Glomerular endothelial cell (primary cell): ENCODE measurements around the gene CDHR4. TPM values are rescaled to one million over a fixed set of nuclear protein-coding genes. Genes with fewer than 3 reads are reported as not detected.
A peak's percentile ranks its signal among the peaks of the same experiment; 100 is the strongest.
"Not testable (repeated sequence)": the region's sequence is repeated elsewhere in the genome, so short reads cannot be mapped to it uniquely, and the experiment has no call there.

Source experiments
- DNase-seq: peaks from one replicate; pipeline ENCODE4 v3.0.0-alpha.2; 2011; ENCODE audit warnings: low read depth, low spot score; ENCODE audit errors: extremely low read depth
- total RNA-seq: library from RNA; depleted of rRNA; stranded (reverse); fragments of >200 nt; gene quantifications from 2 replicates; pipeline ENCODE4 v1.2.3, GENCODE V29; 2015

The CDHR4 gene, protein sequence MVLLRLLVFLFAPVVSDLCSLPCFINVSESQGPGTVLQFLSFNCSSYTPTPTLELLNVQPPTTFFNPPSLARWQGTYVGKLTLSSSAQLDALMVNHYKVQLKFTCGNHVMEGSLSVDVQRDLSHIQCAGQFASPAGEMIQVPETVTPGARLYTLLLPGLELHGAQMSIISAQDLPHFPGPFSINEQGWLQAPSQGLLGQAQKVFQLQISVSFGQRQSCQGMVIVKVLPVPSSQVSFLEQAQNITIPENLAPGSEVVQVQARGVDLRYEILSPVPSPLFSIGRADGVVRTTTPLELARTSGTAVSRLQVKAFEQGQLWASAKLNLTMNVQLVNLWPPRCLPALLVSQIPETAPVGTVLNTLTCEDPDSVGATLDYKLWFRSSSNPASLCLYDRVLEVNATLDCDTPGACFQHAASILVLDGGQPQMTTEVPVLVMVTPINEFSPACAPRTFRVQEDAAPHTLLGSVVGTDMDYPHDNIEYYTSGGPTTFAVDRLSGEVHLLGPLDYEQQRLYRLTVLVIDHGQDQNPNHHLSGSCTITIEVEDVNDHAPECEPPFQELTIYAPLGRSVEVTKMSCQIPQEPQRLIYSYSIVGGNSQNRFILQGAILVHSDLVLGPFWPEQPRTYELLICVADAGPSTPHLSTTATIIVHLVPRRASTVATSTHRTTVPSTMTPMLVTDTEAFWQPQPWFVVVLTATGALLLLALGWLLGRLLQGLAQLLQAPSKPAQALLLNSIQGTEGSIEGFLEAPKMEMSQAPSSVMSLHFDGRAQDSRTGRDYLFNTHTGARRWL
- total RNA-seq, result not detected in 2 replicates

DNA sequence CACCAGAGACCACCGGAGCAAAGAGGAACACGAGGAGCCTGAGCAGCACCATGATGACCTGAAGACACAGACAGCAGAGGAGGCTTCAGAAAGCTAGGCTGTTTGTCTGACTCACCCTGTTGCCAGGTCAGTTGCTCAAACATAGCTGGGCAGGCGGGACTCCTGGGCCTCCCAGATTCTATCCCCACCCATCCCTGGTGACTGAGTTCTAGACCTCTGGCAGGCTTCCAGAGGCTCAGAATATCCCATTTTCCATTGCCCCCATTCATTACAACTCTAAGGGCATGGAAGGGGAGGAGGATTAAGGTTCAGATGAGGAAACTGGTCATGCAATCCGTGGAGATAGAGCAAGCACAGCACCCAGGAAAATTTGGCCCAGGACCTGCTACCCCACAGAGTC is at the start of gene CDHR4:
Gene CDHR4, minus strand, starts transcription at position 113 of the 400 bp plus-strand sequence. Its CDS starts 61 bp downstream, at position 52.
- DNase-seq, result no peak

DNA sequence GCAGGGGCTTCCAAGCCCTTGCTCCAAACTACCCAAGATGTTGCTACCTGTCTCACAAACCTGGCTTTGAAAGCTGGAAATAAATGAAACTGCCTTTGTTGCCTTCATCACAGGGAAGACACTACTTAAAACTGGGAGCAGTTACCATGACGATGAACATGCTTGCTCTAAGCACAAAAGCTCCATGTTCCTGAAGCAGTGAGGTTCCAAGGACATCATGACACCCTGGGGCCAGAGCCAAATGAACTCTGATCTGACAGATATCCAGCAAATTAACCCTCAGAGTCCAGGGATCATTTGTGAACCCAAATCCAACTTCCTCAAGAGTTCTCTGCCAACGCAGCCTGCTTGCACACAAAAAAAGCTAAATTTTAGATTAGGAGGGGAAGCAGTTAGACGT is 46.0 kb upstream of the CDHR4 start:
- no peak for DNase-seq

DNA sequence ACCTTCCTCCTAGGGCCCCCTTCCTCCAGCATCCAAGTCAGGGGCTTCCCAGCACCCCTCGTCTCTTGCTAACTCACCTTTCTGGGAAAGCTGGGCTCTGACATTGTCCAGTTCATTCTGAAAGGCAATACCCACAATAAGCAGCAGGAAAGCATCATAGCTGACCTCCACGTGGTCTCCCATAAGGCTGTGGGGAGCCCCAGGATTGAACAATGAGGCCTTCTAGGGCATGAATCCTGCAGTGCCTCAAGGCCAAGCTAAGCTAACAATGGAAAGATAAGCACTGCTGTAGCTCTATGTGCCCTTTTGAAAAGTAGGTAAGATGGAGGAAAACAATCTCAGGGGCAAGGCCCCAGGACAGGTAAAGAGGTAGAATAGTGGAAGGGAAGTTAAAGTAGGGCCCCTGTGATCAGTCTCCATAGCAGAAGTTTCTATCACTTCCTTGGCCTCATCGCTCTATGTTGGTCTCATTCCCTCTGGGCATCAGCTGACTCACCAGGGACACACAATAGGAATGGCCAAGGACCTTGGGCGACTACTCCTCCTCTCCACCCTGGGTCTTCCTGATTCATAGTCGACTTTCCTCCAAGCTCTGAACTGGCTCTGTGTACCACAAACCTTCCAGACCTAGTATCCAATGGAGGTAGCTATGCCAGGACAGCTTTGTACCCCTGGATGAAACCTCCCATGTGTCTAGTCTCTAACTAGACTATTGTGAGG is 45.0 kb upstream of the CDHR4 start:
- no peak for DNase-seq

DNA sequence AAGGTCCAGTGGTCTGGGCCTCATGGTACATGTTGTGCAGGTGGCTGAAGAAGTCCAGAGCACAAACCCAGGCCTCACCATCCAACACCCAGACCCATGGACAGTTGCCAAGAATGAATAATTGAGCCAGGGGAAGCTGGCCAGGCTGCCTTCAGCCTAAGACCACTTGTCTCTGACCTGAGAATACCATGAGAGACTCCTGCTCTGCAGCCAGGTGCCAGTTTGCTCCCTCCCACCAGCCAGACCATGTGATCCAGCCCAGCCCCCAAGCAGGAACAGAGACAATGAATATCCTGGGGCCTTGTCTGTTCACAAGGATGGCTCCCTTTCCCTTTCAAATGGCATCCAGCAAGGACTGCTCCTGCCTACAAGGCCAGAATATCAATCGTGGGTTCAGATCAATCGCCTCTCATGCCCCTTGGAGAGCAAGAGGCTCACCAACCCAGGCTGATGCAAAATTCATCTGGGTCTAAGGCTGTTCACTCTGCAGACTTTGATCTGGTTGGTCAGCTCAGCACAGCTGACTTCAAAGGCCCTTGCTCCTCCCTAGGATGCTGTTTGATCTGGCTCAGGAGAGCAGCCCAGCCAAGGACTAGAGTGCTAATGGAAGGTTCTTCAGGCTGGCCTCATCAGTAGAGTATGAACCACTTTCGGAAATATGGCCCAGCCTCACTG is 43.3 kb upstream of the CDHR4 start:
- DNase-seq, result no peak

DNA sequence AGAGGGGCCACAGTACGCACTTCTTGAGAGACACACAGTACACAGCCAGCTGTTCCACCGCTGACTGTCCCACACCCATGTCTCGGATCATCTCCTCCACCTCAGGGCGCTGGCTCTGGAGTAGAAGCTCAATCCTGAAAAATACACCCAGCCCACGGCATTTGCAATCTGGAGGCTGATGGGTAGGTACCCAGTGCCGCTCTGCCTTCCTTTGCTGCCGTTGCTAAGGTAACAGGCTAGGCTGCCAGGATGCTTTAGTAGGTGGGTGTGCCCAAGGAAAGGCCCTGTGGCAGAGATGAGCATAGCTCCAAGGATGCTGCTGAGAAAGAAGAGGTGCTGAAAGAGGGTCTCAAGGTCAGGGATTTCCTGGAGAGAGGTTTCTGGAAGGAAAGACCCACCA is 42.1 kb upstream of the CDHR4 start:
- DNase-seq, result no peak

DNA sequence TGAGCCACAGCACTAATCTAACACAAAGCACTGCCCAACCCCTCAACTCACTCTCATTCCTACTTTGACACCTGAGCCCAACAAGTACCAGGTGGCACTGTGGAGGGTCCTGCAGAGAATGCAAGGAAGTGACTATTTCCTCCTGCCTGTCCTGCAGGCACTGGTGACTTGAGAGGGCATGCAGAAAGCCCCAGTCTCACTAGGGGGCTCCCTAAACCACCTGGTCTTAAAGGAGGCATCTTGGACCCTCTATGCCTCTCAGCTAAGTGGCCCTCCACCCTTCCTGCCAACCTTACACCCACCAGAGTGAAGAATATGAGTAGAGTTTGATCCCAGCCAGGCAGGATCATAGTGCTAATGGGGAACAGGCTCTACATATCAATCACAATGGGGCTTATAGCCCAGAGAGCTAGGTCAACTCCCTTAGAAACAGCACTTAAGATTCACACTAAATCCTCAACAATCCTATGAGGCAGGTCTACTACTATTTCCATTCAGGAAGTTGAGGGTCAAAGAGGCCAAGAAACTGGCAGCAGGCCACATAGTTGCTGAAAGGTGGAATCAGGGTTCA is 41.5 kb upstream of the CDHR4 start:
- DNase-seq, result peak; percentile 36

DNA sequence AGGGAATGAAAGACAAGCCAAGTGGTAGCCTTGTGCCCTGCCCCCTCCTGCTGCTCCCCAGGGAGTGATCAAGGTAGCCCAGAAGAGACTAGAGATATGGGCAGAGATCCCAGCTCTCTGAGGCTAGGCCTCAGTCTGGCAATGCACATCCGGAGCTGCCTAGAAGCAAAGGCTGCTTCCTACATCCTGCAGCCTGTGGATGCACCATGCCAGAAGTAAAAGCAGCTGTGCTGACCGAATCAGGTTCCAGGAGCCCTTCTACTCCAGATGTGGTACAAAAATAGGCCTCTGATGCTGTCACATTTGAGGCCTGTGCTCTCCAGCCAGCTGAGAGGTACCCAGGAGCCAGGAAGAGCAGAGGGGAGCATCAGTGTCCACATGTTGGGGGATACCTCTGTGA is 40.7 kb upstream of the CDHR4 start:
- no peak for DNase-seq

DNA sequence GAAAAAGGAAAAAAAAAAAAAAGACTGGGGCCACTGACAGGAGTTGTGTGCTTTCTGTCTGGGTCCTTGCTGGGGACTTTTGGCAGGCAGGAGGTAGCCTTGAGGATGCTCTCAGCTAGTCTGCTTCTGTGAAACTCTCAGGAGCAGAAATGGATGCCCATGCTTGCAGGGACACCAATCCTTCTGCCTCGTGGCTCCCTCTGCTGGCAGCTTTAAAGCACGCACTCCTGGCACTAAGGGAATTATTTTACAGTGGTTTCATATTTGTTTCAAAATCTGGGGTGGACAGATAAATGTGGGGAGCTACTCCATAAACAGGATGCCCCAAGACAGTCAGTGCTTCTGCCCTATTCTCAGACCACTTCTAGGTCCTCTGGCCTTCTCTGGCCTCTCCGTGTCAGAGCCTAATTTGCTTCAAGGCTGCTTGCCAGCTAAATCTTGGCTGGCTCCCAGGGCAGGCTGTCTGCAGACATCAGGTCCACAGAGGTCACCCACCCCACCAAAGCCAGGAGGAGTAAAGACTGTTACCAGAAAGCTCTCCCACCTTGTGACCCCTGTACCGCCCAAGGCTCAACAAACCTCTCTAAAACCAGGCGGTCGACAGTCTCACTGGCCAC is 39.6 kb upstream of the CDHR4 start:
- DNase-seq, result peak; percentile 41

DNA sequence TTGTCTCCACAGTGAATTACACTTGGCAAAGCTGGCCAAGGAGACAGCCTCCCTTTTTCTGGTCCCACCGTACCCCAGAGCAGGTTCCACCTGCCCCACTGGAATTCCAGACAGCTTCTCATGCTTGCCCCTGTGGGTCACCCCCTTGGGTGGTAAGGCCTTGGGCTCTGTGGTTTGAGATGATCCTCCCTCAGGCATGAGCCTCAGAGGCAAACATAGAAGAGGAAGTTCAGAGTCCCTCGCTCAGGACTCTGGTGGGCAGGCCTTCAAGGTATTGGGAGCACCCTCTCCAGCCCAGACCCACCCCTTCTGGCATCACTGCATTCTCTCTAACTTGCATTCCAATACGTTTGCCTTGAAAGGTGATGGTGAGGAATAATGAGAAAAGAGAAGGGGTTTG is 31.7 kb upstream of the CDHR4 start:
- no peak for DNase-seq

DNA sequence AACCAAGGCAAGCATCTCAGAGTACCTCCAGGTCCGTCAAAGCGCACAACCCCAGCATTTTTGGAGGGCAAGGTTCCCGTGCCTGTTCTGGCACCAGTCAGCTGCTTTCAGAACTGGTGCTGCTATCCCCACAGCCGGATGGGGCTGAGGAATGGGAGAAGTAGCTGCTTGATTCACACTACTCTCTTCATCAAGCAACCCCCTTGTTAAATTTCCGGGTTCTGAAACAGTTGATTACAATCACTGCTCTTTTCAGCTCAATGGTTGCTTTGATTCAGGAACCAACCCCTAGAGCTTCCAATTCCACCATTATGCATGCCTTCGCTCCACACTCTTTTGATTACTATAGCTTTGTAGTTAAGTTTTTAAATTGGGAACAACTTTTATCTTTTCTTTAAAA is 26.3 kb upstream of the CDHR4 start:
- DNase-seq, result no peak

DNA sequence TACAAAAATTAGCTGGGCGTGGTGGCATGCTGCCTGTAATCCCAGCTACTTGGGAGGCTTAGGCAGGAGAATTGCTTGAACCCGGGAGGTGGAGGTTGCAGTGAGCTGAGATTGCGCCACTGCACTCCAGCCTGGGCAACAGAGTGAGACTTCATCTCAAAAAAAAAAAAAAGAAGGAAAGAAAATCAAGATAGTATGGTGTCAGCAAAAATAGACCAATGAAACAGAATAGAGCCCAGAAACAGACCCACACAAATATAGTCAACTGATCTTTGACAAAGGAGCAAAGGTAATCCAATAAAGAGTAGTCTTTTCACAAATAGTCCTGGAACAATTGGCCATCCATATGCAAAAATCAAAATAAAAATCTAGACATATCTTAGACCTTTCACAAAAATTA is 23.5 kb upstream of the CDHR4 start:
- DNase-seq, result not testable (repeated sequence)

DNA sequence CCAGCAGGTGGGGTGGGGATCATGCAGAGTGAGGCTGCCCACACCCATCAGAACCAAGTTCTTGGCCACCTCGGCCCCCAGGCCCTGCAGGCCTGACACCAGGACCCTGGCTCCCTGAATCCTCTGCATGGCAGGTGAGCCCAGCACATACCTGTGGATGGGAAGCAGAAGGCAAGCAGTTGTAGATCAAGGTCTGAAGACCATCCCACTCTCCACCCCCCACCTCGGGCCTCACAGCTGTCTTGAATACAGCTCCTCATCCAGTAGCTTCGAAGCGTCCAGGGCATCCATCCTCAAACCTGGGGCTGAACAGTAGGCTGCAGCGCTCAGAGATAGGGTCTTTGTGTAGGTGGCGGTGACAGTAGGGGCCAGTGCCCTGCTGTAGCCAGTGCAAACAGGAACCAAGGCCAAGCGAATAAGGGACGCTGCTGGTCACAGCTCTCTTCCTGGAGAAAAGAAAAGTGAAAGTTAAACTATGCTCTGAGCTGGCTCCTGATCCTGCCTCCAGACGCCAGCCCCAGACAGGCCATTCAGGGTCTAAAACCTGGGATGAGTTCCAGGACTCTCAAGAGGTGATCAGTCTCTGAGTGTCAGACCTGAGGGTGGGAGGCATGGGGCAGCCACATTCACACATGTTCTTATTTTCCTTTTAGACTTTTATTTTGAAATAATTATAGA is 14.0 kb upstream of the CDHR4 start, which contains the start of gene UBA7:
Gene UBA7, minus strand, starts transcription at position 457 of the 678 bp plus-strand sequence. Its CDS starts 166 bp downstream, at position 291.
- DNase-seq, result no peak

DNA sequence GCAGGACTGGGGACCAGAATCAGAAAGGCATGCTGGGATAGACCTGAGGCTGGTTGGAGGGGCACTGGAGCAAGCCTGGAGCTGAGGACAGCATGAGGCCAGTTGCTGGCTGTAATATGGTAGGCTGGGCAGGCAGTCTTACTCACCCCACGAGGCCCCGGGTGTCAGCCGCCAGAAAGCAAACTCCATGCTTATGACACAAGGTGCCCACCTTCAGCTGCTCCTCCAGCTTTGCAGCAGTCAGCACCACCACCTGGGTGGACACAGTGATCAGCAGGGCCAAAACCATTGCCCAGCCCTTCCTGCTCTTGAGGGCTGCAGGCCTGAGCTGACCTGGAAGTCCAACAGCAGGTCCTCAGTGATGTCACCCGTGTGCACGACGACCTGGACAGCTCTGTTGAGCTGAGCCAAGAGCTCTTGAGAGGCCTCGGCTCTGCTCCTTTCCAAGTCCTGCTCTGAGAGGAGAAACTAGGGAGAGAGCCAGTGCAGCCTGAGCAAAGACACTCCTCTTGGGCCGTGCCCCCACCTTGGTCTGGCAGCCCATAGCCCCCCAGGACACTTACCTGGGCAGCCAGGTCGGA is 13.3 kb upstream of the CDHR4 start:
- DNase-seq, result no peak

DNA sequence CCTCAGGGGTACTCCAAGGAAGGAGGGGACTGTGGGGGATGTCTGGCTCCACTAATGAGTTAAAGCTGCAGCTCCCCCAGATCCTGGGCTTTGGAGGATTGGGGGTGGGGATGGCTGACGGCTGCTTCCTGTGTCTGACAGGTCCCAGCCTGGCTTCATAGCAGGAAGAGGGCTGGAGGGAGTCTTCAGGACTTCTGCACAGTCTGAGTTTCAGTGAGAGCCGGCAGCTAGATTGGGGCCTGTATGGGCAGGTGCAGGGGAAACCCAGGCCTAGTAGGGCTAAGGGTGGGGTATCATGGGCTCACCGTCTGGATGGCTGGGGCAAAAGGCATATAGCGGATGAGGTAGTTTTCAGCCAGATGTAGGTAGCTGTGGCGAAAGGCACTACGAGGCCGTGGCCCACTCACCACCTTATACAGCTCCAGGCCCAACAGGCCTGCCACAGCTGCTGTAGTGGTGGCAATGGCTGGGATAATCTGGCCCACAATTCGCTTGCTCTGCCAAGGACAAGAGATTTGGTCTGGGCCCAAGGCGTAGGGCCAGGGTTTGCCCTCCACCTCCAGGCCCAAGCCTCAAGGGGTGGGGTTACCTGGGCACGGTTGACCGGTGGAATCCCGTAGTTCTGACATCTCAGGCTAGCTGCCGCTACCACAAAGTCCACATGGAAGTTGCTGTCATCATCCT is 7.9 kb upstream of the CDHR4 start:
- DNase-seq, result no peak

DNA sequence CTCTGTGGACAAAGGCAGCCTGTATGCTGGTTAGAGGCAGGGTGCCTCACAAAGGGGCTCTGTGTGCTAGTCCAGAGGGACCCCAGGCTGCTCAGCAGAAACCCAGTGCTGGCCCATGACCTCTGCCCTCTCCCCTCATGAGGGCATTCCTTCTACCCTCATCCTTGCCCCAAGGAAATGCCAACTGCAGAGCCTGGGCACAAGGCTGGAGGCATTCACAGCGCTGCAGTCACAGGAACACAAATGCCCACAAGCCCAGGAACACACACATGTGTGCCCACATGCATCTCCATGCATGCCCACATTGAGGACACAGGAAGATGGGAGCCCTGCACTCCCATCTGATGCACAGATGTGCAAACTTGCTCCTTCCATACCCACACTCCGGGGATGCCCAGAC is 7.2 kb upstream of the CDHR4 start:
- DNase-seq, result no peak

DNA sequence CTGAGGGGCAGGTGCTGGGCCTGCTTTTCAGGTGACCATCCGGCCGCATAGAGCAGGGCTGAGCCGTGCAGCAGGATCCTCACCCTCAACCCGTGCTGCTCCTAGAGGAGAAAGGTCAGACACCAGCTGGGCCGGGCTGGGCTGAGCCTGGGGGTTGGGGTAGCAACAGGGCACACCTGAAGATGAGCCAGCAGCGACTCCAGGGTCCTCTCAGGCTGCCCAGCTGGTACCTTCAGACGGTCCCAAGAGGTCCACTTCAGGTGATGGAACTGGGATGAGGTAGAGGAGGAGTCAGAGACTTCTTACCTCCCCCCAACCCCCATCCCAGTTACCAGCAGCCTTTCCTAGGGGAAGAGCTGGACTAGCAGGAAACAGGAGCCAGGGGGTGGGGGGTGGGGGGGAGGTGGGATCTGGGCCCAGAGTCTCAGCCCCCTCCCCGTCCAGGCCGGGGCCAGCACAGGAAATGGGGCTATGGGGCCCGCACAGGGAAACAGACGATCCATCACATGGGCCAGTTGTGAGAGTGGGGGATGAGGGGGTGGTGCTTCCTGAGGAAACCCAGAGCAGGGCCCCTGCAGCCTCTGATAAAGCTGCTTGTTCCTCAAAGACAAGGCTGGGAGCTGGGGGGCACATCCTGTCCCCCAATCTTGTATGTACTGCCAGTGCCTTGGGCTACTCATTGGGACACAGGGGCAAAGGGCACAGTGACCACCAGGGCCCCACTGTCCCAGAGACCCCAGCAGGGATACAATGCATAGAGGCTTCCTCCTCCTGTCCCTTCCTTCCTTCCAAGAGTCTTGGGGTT is 6.4 kb upstream of the CDHR4 start:
- no peak for DNase-seq

DNA sequence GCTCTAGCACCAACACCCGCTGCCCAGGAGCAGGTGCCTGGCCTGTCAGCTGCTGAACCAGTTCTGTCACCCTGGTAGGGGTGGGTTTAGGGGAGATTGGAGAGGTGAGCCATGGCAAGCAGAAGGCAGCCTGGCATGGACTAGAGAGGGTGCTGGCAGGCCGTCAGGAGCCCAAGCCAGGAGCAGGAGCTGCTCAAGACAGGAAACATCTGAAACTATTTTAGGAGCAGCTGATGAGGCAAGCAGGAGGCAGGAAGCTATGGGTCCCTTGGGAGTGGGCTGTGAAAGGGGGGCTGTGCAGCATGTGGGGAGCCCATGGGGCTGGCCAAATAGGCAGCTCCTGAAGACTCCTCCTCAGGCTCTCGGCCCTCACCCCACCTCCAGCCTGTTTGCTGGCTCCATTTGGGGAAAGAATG is 5.7 kb upstream of the CDHR4 start:
- DNase-seq, result peak; percentile 61
